NCI-H345 treated with DMSO at 0.1 percent for 48 hours (cell line): Measurements from ENCODE around the gene BNIP5.
A peak's percentile ranks its signal among the peaks of the same experiment; 100 is the strongest.

Source experiments
- DNase-seq: peaks from one replicate; lab custom pipeline; 2025; ENCODE audit not compliant: unreplicated experiment; lab: John Stamatoyannopoulos, UW

Gene BNIP5

GRCh38 chr6:36326356-36326995 lies 10.2 kb downstream of the BNIP5 start:
- no peak for DNase-seq

DNA sequence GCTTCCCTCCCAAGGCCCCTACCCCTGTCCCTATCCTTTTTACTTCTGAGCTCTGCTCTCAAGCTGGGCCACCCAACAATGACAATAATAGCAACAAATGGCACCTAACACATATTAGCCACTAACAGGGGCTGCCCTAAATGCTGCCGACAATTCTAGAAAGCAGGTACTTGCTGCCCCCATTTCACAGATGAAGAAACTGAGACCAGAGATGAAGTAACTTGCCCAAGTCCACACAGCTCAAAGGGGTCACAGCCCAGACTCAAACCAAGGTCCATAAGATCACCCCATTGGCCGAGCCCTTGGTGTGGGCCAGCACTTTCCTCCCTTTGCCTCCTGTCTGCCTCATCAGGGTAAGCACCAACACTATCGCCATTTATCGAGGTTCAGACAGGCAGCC lies 12.0 kb downstream of the BNIP5 start:
- no peak for DNase-seq

GRCh38 chr6:36324191-36324590 lies 12.5 kb downstream of the BNIP5 start:
- DNase-seq = no peak

GRCh38 chr6:36323062-36323461 lies 13.6 kb downstream of the BNIP5 start:
- DNase-seq = no peak

DNA sequence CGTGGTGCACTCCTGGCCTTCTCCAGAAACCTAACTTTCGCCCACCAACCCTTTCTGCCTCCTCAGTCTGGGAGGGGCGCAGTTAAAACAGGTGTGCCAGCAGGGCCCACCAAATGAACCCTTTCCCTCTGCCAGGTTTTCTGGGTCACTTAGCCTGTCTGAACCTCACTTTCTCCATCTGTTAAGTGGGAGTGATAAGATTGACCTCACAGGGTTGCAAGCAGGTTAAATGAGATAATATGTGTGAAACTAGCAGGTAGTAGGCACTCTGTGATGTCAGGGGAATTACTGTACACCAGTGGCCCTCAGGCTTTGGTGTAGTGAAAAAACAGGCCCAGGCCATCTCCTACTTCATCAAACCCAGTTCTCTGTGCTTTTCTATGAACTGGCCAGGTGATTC lies 14.1 kb downstream of the BNIP5 start:
- no peak for DNase-seq

DNA sequence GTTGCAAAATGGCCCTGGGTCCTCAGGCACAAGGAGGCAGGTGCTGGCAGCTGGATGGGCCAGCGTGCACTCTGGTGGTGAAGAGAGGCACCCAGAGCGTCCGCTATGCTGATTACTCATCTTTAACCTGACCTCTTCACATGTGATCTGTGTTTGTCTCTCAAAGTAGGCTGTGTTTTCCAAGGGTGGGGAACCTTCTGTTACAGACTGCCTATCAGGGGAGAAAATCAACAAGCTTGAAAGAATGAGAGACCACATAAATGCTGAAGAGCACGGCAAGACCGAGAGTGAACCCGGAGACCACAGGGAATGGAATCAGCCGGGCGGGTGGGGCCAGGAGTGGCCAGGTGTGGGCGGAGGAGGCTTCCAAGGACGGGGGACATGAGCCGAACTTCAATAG lies 16.2 kb downstream of the BNIP5 start:
- DNase-seq = no peak

DNA sequence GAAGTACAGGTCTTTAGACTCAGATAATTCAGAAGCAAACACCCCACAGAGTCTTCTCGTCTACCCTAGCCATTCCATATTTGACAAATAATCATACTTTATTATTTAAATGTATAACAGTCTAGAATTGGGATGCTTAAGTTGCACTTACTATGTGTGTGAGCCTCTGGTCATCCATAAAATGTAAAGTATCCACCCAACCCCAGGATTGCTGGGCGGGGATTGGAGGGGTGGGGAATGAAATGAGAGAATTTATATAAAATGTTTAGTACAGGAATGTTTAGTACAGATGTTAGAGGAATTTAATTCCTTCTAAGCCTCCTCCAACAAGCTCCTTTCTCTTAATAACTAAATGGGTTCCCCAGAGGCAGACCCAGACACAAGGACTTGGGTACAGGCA lies 16.9 kb downstream of the BNIP5 start:
- no peak for DNase-seq

GRCh38 chr6:36319436-36319762 lies 17.3 kb downstream of the BNIP5 start:
- peak; percentile 16 for DNase-seq

DNA sequence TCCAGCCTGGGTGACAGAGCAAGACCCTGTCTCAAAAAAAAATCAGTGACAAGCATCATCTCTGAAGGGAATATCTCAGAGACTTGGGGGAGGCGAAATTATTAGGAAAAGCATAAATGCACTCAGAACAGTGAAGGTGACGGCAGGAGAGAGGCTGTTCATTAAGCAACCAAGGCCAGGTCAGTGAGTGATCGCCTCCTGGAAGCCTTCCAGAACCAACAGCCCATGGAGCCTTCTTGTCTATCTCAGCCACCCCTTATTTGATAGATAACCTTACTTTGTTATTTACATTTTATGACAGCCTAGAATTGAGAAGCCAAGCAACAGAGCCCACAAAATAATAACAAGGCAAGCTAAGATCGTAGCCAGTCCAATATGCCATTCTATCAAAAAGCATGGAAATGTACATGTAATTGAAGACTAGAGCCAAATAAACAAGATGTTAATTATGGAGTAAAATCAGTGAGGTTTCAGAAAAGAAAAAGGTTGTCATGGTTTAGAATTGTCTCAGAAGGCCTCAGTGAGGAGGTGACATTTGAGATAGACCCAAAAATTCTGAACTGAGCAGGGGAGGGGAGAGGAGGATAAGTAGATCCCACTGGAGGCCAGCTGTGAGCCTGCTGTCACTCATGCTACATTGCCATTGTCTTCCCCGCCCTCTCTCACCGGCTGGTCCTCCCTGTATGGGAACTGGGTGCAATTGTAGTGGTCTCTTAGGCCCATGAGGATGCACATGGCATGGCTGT lies 17.8 kb downstream of the BNIP5 start:
- DNase-seq = no peak

- DNase-seq = no peak
These were observed 19.1 kb downstream of the BNIP5 start for GRCh38 chr6:36317623-36318022.

DNA sequence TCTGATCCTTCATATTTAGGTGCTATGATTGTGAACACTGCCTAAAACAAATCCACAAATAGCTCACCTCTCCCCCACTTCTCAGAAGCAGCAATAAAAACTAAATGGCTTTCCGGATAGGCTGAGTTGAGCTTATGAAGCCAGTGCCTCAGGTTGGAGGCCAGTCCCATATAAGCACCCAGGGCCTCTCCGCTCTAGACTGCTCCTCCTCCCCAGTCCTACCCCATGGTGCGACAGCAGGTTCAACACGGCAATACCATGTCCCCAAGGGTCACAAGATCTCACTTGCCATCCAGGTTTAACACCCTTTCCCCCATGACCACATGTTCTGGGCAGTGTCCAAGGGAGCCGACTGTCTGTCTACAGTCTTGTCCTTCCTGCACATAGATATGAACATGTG lies 20.8 kb downstream of the BNIP5 start:
- DNase-seq = no peak

DNA sequence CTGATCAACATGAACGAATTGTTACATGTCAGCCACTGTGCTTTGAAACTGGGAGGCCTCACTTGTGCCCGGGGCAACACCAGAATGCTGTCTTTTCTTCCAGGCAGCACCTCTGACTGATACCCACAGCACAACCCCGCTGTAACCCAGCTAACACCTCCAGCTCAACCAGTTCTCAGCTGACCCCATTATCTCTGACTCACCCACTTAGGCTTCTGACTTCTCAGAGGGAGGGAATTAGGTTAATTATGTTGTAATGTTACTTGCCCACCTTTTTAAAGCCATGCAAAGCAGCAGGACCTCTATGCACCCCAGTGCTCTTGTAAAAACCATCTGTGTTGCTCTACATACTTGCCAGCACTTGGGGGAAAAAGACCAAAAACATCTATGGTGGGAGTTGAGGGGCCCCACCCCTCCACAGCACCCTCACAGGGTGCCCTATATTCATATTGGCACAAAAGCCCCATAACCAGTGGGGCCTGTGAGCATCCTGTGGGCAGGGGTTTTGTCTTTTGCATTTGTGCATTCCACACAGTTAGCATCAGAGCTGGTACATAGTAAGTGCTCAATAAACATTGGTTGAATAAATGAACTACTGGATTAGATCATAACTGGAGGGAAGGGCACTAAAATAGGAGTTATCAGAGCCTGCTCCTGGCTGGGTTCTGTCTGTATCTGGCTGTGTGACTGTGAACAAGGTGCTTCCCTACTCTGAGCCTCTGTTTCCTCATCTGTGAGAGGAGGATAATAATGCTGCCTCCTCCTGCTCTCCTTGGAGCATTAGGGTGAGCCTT lies 22.3 kb downstream of the BNIP5 start:
- DNase-seq = no peak

DNA sequence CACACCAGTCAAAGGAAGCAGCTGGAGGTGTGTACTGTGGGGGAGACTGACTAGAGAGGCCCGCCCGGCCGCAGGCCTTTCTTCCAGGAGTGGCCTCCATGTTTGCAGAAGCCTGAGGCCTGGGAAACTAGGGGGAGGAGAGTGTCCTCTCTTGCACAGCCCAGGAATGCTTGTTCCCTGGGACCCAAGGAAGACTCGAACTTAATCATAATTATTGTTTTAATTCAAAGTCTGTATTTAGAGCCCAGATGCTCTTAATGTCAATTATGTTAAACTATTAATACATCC lies 23.1 kb downstream of the BNIP5 start:
- no peak for DNase-seq

- no peak for DNase-seq
These were observed 23.6 kb downstream of the BNIP5 start for GRCh38 chr6:36312854-36313648.

- DNase-seq = no peak
These were observed 26.8 kb downstream of the BNIP5 start for GRCh38 chr6:36309900-36310299.

DNA sequence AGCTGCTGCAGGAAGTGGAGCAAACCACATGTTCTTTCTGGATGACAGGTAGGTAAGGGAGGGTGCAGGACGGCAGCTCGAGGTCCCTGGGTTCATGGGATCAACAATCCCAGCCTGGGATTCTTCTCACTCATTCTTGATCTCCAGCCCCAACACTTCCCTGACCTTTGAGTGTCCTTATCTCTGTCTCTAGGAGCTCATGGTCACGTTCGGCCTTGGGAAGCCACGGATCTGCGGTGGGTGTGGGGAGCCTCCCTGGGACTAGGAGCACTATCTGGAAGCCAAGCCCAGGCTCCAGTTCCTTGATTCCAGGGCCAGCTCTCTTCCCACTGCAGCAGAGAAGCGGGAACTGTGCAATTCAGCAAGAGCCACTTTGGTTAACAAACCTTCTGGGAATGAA lies 27.5 kb downstream of the BNIP5 start:
- DNase-seq = no peak

DNA sequence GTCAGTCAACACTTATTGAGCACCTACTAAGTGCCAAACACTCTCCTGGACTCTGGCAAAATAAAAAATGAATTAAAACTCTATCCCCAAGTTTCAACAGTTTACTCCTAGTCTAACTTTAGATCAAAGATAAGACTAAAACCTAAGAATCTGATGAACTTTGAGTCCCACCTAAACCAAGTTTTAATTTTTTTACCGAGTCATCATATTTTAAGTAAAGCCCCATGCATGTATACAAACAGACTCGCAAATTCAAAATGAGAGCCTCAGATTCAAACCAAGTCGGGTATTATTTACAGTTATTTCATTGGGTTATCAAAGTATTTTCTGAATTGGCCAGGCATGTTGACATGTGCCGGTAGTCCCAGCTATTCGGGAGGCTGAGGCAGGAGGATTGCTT lies 28.2 kb downstream of the BNIP5 start:
- DNase-seq = no peak

DNA sequence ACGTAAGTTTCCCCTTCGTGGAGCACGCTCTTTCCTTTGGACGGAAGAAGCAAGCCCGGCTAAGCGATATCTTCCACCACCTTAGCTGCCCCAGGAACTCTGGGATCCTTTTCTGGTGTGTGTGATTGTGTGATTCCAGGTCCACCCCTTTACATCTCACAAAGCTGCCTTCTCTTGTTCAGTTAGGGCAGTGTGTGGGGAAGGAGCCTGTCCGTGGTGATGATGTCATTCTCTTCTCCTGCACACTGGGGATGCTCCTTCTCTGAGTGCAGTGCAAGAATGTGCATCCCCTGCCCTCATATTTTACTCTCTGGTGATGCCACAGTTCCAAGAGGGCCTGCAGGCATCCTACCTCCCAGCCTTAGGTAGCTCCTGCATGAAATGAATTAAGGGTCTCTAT lies 30.3 kb downstream of the BNIP5 start:
- no peak for DNase-seq

GRCh38 chr6:36305885-36306284 lies 30.8 kb downstream of the BNIP5 start:
- no peak for DNase-seq

- peak; percentile 66 for DNase-seq
These were observed 34.3 kb downstream of the BNIP5 start for GRCh38 chr6:36302227-36302976.

DNA sequence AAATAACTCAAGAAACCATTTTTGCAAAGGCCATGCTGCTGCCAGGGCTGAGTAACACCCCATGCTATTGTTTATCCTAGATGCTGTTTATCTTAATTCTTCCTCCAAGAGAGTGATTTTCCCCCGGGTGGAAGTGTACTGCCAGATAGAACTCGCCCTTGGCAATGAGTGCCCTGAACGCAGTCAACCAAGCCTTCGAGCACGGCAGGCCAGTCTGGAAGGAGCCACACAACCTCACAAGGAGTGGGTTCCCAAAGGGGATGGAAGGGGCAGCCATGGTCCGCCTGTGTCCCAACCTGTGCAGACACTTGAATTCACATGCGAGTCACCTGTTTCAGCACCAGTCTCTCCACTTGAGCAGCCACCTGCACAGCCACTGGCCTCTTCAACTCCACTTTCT lies 34.9 kb downstream of the BNIP5 start:
- no peak for DNase-seq
